PC-3 (cell line): ENCODE data around the gene CERT1.

Experiments used
- CTCF ChIP-seq: fragments of 300-600 bp; sonication (generic); conservative IDR thresholded peaks from 2 replicates; pipeline ENCODE4 v1.5.1; 2017; ENCODE audit warnings: antibody characterized with exemption, low read depth, mild to moderate bottlenecking, low read length
- EZH2 ChIP-seq: fragments of 300-600 bp; sonication (generic); IDR thresholded peaks from one replicate; pipeline ENCODE4 v1.6.1; 2017; ENCODE audit warnings: antibody characterized with exemption, mild to moderate bottlenecking, low read length; ENCODE audit not compliant: unreplicated experiment

DNA sequence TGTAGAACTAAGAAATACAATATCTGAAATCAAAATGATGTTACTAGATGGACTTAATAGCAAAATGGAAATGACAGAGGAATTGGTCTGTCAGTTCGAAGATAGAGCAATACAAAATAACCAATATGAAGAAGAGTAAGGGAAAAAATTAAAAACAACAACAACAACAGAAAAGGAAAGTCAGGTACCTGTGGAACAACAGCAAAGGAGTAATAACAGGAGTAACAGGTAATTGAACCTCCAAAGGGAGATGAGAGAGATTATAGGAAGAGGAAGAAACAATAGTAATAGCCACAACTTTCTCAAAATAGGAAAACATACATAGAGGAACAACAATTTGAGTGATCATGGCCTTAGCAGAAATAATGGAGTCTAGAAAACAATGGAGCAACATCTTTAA is 13.9 kb upstream of the CERT1 start:
- TF ChIP-seq CTCF (no peak), EZH2 (no peak)
